Psoas muscle (tissue), 8 donors: ENCODE results near the gene DEDD2. TPM values are rescaled to one million over a fixed set of nuclear protein-coding genes. Genes with fewer than 3 reads are reported as not detected.
A peak's percentile ranks its signal among the peaks of the same experiment; 100 is the strongest.

Source experiments
- ATAC-seq, 4 donors: fragments of 200-7000 bp; cut with Tn5 transposase; one replicate each; pipeline ENCODE4 v1.9.1; 2020; ENCODE audit warnings: moderate library complexity in 3 of 4, mild to moderate bottlenecking in 2 of 4
- DNase-seq, 2 donors: peaks; one replicate each; pipeline ENCODE4 v3.0.0-alpha.2; 2020
- H3K27ac ChIP-seq: fragments of 200-600 bp; one replicate; pipeline ENCODE4 v1.8.0; 2022
- H3K27me3 ChIP-seq, 3 donors: fragments of 200-600 bp in 1 of 3; one replicate each; pipeline versions ENCODE4 v1.6.1 to v1.8.0; 2013 to 2022; ENCODE audit warnings: low read length in 2 of 3, mild to moderate bottlenecking in 2 of 3, moderate library complexity in 1 of 3; ENCODE audit not compliant: insufficient read depth in 3 of 3
- H3K36me3 ChIP-seq, 2 donors: fragments of 200-600 bp in 1 of 2; one replicate each; pipeline versions ENCODE4 v1.6.1 to v1.8.0; 2013 to 2022; ENCODE audit warnings: low read depth in 1 of 2, mild to moderate bottlenecking in 1 of 2, moderate library complexity in 1 of 2; ENCODE audit not compliant: insufficient read depth in 1 of 2
- H3K4me1 ChIP-seq: fragments of 200-600 bp; one replicate; pipeline ENCODE4 v1.8.0; 2022
- H3K4me3 ChIP-seq: fragments of 200-600 bp; one replicate; pipeline ENCODE4 v1.8.0; 2022; ENCODE audit warnings: mild to moderate bottlenecking
- H3K9me3 ChIP-seq: fragments of 200-600 bp; one replicate; pipeline ENCODE4 v1.8.0; 2022
- CTCF ChIP-seq: fragments of 200-600 bp; IDR thresholded peaks from one replicate; pipeline ENCODE4 v1.8.0; 2022; ENCODE audit warnings: antibody characterized with exemption
- WGBS, 3 donors: extraction: QIAGEN DNeasy Blood & Tissue Kit; methylation state at CpG; one replicate each; pipeline versions ENCODE4 v1.1.6 to v1.1.7; 2013; 5-methylcytosine and 5-hydroxymethylcytosine counted together
- intact Hi-C, 2 donors: fragments of 100-400 bp; cut with DNase I; formaldehyde crosslinking; loops; one replicate each; pipeline versions ENCODE4 v1.11.0 to v1.14.2; 2022
- polyA plus RNA-seq, 3 donors: library from polyadenylated mRNA; stranded (reverse); fragments of 200-250 nt; gene quantifications; one replicate each; pipeline ENCODE4 v1.2.3, GENCODE V29; 2013
- total RNA-seq, 4 donors: library from RNA; stranded (reverse); fragmentation: NEBNext Ultra II Directional in 2 of 4; extraction: Animal tissue kit (Norgen Biotek cat#: 25700) in 2 of 4; gene quantifications; one replicate each; pipeline versions ENCODE4 v1.2.1 to v1.2.4, GENCODE V29; 2021 to 2023
- donor health status: healthy with polysubstance abuse.
- donor health status: DM: no; HTN: no; CAD: no; lungs with moderate emphysema.
- donor health status: Bipolar disorder and iron deficiency.
- donor health status: healthy.
- donor health status: DM: yes; HTN: yes; CAD: no.
- donor health status: DM: no; HTN: no; CAD: no.
- donor health status: DM: no; HTN: no; CAD: no.
- donor health status: DM: yes; HTN: yes; CAD: no.

Gene DEDD2
- total and polyA plus RNA-seq, 7 donors = 8.8 to 26.1 (median 12.1) TPM

- Histone ChIP-seq H3K36me3 (no peaks in the 10 kb centered on the region), H3K4me1 (no peaks in the 10 kb centered on the region), H3K27ac (no peak overlapping the region), H3K27me3 (peaks cover 0 to 1% (median 0%) of the 10 kb centered on the region in 3 donors), H3K4me3 (no peak overlapping the region), H3K9me3 (peaks cover 6% of the 10 kb centered on the region)
- no peak for ATAC-seq
- DNase-seq = no peak
- intact Hi-C loops = no loop called here
- TF ChIP-seq CTCF = no peak
- WGBS, 3 donors = 56 to 74% (median 64%) methylated on average over 1 of the region's 1 CpG
Observed at GRCh38 chr19:42191330-42191729, 26.1 kb downstream of the DEDD2 start.

- ATAC-seq (no peak), DNase-seq (no peak)
- Histone ChIP-seq H3K27me3 (peaks cover 0 to 3% (median 0%) of the 10 kb centered on the region in 3 donors), H3K9me3 (peaks cover 6% of the 10 kb centered on the region), H3K4me3 (no peak overlapping the region), H3K27ac (no peak overlapping the region), H3K4me1 (no peaks in the 10 kb centered on the region), H3K36me3 (no peaks in the 10 kb centered on the region)
- intact Hi-C loops = no loop called here
- no peak for TF ChIP-seq CTCF
- 52 to 61% (median 55%) methylated on average over 3 of the region's 3 CpGs for WGBS, 3 donors
Observed at GRCh38 chr19:42189133-42189532, 28.3 kb downstream of the DEDD2 start.

- intact Hi-C loops = no loop called here
- Histone ChIP-seq H3K4me3 (no peak overlapping the region), H3K4me1 (no peaks in the 10 kb centered on the region), H3K9me3 (peaks cover 5% of the 10 kb centered on the region), H3K27ac (no peak overlapping the region), H3K27me3 (peaks cover 0 to 3% (median 0%) of the 10 kb centered on the region in 3 donors), H3K36me3 (no peaks in the 10 kb centered on the region)
- ATAC-seq (no peak), DNase-seq (no peak)
- TF ChIP-seq CTCF = no peak
- 70 to 78% (median 73%) methylated on average over 1 of the region's 1 CpG for WGBS, 3 donors
Observed at GRCh38 chr19:42188665-42189064, 28.8 kb downstream of the DEDD2 start.

GRCh38 chr19:42185277-42185676 is 32.2 kb downstream of the DEDD2 start:
- Histone ChIP-seq H3K4me3 (no peak overlapping the region), H3K9me3 (no peaks in the 10 kb centered on the region), H3K27me3 (peaks cover 2 to 31% (median 3%) of the 10 kb centered on the region in 3 donors), H3K27ac (no peak overlapping the region), H3K4me1 (no peaks in the 10 kb centered on the region), H3K36me3 (no peaks in the 10 kb centered on the region)
- DNase-seq (no peak), ATAC-seq (no peak)
- intact Hi-C loops = loop anchor here in 1 of 2 donors (2.0 kb wide), 2 partner anchors 52 to 76 kb away; partner anchors contain the start of gene POU2F2
- no peak for TF ChIP-seq CTCF

GRCh38 chr19:42184401-42184861 is 33.0 kb downstream of the DEDD2 start:
- H3K27ac ChIP-seq = no peak overlapping the region
- H3K4me1 ChIP-seq = no peaks in the 10 kb centered on the region
- DNase-seq (peak; percentile 72 to 80), ATAC-seq (peak; percentile 46 to 78 (median 66))
- 0 to 20% (median 5%) methylated on average over 1 of the region's 1 CpG for WGBS, 3 donors
- no peaks in the 10 kb centered on the region for H3K36me3 ChIP-seq
- peaks cover 3 to 39% (median 3%) of the 10 kb centered on the region in 3 donors for H3K27me3 ChIP-seq
- no peaks in the 10 kb centered on the region for H3K9me3 ChIP-seq
- H3K4me3 ChIP-seq = no peak overlapping the region
- intact Hi-C loops = loop anchor here in 1 of 2 donors (2.0 kb wide), 2 partner anchors 52 to 76 kb away; partner anchors contain the start of gene POU2F2
- TF ChIP-seq CTCF = peak; percentile 76
